NOMO-1 (cell line): Measurements from ENCODE around the gene DISC1.

Experiments used
- DNase-seq, 2 experiments: peaks; one replicate each; lab custom pipeline; 2025; ENCODE audit not compliant: unreplicated experiment in 2 of 2; lab: John Stamatoyannopoulos, UW

Gene DISC1

GRCh38 chr1:232017759-232018158 lies 391.2 kb downstream of the DISC1 start:
- no peak for DNase-seq

- no peak for DNase-seq
These were observed 391.8 kb downstream of the DISC1 start for GRCh38 chr1:232018231-232019025.

DNA sequence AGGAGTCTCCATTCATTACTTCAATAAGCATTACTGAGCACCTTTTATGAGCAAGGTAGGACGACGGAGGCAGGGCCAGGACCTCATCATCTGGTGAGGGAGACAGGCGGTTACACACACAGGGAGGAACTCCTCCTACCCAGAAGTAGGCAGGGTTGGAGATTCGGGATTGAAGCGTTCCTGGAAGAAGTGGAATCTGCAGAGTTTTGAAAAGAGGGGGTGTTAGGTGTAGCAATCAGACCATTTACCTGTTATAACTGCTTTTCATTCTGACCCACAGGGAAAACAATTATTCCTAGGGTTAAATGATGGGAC lies 392.4 kb downstream of the DISC1 start:
- DNase-seq: no peak

GRCh38 chr1:232020352-232020751 lies 393.8 kb downstream of the DISC1 start:
- DNase-seq: no peak

GRCh38 chr1:232029315-232029714 lies 402.7 kb downstream of the DISC1 start:
- no peak for DNase-seq

GRCh38 chr1:232031156-232031555 lies 404.6 kb downstream of the DISC1 start:
- no peak for DNase-seq

DNA sequence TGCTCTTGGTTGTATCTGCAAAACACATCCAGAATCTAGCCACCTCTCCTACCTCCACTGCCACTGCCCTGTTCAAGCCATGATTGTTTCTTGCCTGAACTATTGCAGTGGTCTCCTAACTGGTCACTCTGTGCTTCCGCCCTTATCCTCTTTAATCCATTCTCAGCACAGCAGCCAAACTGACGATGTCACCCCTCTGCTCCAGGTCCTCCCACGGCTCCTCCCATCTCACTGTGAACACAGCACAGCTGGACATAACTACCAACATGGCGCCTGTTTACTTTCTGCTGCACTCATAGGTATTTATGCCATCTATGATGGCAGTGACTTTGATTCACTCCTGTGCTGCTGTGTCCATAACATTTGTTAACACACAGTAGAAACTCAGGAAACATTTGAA lies 406.7 kb downstream of the DISC1 start:
- DNase-seq: no peak

DNA sequence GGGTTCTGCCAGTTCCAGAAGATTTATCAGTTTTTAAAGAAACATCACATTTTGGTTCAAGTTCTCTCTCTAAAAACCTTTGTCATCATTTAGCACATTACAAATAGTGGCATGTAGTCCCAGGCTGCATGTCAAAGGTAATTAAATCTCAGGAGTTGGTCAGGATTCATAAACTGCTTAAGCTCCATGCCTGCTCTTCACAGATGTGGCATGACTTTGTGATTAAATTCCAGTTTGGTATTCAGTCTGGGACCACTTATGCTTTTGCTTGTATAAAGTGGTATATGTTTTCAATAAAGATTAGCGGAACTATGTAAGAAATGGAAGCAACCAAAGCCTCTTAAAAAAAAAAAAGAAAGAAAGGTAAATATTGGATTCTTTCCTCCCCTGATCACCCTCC lies 408.0 kb downstream of the DISC1 start:
- no peak for DNase-seq

DNA sequence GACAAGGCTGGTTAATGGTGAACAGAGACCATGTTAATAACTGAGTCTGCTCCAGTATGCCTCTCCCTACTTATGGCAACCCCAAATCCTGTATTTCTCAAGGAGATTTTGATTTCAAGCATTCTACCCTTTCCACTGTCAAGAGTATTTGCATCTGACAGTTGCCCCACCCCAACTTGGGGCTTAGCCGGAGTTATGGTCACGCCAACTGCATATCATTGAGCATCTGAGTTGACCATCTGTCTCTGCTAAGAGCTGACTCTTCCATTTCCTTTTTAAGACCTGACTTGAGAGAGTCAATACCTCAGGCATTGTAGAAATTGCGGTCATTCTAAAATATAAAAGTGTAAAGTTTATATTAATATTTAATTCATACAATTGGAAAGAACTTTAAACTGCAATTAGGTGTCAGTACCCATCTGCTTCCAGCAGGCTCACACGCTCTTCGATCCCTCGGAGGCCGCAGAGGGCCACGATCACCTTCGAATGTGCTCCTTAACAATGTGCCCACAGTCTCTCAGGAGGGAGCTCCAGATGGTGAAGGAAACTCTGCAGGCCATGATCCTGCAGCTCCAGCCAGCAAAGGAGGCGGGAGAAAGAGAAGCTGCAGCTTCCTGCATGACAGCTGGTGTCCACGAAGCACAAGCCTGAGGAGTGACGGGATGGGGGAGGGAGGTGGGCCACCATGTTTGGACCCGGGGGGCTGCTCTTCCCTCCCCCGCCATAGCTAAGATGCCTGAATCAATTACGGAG lies 409.8 kb downstream of the DISC1 start:
- no peak for DNase-seq

GRCh38 chr1:232037774-232038388 lies 411.3 kb downstream of the DISC1 start:
- DNase-seq: no peak

GRCh38 chr1:232038706-232039677 lies 412.4 kb downstream of the DISC1 start:
- peak in 1 of 2 experiments; percentile 3 for DNase-seq

DNA sequence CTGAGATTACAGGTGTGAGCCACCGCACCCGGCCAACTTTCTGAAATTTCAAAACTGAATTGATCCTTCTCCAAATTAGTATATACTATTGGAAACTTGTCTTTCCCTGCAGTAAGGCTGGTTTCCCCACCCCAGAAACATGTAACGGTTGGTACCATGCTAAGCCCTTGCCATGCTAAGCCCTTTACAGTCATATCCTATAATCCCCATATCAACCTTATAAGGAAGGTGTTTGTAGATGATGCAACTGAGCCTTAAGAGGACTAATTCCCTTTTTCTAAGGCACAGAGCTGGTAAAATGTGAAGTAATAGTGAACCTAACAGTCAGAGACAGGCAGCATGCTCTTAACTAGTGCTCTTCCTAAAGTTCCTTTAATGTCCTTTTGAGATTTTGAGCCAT lies 413.7 kb downstream of the DISC1 start:
- DNase-seq: peak in 1 of 2 experiments; percentile 2

DNA sequence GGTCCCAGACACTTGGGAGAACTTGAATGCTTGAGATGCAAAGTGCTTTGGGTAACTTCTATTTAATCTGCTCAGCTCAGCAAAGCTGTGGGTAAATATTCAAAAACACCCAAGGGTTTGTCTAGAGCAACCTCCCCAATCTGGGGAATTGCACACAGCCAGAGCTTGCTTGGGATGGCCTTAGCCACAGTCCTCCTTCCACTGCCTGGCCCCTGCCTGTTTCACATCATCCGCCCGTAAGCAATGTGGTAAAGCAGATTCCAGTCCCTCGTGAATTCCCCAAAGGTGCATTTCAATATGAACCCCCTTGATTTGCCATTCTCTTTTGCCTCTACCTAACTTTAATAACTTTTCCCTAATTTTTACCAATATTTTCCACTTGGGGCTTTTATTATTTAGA lies 418.1 kb downstream of the DISC1 start:
- DNase-seq: no peak

- peak; percentile 66 to 85 for DNase-seq
These were observed 418.8 kb downstream of the DISC1 start for GRCh38 chr1:232045139-232045994.

GRCh38 chr1:232046451-232047306 lies 420.1 kb downstream of the DISC1 start:
- DNase-seq: no peak

- DNase-seq: no peak
These were observed 420.9 kb downstream of the DISC1 start for GRCh38 chr1:232047473-232047872.

DNA sequence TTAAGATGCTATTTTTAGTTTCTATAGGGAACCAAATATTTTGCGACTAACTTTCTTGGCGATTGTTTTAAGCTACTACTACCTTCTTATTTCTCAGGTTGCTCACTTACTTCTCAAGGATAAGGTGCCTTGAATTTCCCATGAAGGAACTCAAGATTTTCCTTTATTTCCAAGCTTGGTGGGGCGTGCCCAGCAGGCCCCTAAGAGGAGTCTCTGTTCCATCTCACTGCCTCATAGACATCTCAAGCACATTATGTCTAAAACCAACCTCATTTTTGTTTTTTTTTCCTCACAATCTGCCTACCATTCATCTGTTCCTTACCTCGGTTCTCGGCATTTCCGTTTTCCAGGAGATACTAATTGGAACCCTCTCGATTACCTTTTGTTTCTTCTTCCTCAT lies 421.9 kb downstream of the DISC1 start:
- DNase-seq: no peak

DNA sequence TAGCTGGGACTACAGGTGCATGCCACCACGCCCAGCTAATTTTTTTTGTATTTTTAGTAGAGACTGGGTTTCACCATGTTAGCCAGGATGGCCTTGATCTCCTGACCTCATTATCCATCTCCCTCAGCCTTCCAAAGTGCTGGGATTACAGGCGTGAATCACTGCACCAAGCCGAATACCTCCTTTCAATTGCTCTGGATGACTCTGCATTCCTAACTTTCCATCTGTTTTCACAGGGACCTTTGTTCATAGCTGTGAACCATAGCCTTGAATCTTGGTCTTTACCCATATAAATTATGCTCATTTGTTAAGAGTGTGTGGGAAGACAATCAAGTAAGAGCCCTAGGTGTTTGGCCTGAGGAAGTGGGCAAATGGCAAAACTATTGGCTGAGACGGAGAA lies 422.7 kb downstream of the DISC1 start:
- DNase-seq: no peak
